Measurements from ENCODE around the gene FBF1. TPM values are rescaled to one million over a fixed set of nuclear protein-coding genes. Genes with fewer than 3 reads are reported as not detected.

Gene FBF1
- polyA plus RNA-seq, 1 donor from 2014 or later = 13.5 TPM

DNA sequence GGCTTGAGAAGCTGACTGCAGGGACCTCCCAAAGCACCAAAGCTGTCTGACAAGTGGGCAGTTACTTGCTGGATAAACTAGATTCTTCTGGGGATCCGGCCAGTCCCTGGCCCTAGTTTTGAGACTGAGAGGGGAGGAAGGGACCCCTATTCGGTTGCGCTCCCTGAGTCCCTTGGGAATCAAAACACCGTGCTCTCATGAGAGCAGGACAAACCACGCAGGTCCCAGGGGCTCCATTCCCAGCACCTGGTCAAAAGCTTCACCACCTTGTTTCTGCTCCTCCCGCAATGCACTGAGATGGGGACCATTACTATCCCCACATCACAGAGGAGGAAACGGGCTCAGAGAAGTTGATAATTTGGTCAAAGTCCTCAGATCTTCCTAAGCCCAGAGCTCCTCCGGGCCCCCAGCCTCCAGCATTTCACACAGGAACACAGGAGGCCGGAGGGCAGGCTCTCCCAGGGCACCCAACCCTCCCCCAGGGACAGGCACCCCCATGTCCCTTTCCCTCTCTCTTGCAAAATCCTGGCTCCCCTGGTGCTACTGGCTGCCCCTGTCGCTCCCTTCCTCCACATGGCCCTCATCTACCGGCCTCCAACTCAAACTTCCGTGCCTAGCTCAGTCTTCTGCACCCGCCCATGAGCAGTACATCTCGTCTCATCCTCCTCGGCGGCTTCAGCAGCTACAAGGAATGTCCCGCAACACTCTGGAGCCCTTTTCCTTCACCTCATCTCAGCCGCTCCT lies 47.4 kb downstream of the FBF1 start:
- Histone ChIP-seq H3K4me2 (ENCODE audit: low read length) (no peak overlapping the region), H3K79me2 (replicated peaks; ENCODE audit: insufficient read depth, low read length) (no peaks in the 10 kb centered on the region), H3K4me3 (ENCODE audit: low read length) (no peak overlapping the region), H3K9ac (ENCODE audit: low read length) (no peak overlapping the region), H3K27me3 (ENCODE audit: insufficient read depth, low read depth, low read length) (no peaks in the 10 kb centered on the region), H4K20me1 (ENCODE audit: insufficient read depth) (no peaks in the 10 kb centered on the region), H3K9me2 (ENCODE audit: insufficient read depth, low read length) (no peaks in the 10 kb centered on the region), H3F3A (ENCODE audit: insufficient read depth, low read length, poor library complexity, severe bottlenecking) (no peaks in the 10 kb centered on the region), H3K36me3 (ENCODE audit: insufficient read depth, low read length) (no peaks in the 10 kb centered on the region), H2AFZ (ENCODE audit: low read depth, low read length) (no peak overlapping the region), H3K27ac (ENCODE audit: low read length) (no peak overlapping the region), H3K9me3 (ENCODE audit: low read length) (no peaks in the 10 kb centered on the region)
- TF ChIP-seq, protein P1, sequence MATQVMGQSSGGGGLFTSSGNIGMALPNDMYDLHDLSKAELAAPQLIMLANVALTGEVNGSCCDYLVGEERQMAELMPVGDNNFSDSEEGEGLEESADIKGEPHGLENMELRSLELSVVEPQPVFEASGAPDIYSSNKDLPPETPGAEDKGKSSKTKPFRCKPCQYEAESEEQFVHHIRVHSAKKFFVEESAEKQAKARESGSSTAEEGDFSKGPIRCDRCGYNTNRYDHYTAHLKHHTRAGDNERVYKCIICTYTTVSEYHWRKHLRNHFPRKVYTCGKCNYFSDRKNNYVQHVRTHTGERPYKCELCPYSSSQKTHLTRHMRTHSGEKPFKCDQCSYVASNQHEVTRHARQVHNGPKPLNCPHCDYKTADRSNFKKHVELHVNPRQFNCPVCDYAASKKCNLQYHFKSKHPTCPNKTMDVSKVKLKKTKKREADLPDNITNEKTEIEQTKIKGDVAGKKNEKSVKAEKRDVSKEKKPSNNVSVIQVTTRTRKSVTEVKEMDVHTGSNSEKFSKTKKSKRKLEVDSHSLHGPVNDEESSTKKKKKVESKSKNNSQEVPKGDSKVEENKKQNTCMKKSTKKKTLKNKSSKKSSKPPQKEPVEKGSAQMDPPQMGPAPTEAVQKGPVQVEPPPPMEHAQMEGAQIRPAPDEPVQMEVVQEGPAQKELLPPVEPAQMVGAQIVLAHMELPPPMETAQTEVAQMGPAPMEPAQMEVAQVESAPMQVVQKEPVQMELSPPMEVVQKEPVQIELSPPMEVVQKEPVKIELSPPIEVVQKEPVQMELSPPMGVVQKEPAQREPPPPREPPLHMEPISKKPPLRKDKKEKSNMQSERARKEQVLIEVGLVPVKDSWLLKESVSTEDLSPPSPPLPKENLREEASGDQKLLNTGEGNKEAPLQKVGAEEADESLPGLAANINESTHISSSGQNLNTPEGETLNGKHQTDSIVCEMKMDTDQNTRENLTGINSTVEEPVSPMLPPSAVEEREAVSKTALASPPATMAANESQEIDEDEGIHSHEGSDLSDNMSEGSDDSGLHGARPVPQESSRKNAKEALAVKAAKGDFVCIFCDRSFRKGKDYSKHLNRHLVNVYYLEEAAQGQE (IDR thresholded peaks at IDR 0.05; ENCODE audit: borderline replicate concordance) = no peak
- TF ChIP-seq SMC3 (conservative IDR thresholded peaks at IDR 0.05; ENCODE audit: poor library complexity) (no peak), RAD21 (conservative IDR thresholded peaks at IDR 0.05) (no peak), MXI1 (conservative IDR thresholded peaks at IDR 0.05; ENCODE audit: poor library complexity, severe bottlenecking) (no peak), CTCF (IDR thresholded peaks at IDR 0.05; ENCODE audit: poor library complexity, severe bottlenecking) (no peak), EP300 (conservative IDR thresholded peaks at IDR 0.05; ENCODE audit: poor library complexity, severe bottlenecking) (no peak), POLR2AphosphoS5 (IDR thresholded peaks at IDR 0.05) (no peak), TAF1 (IDR thresholded peaks at IDR 0.05; ENCODE audit: low read depth) (no peak), EZH2 (IDR thresholded peaks at IDR 0.05; ENCODE audit: borderline replicate concordance, insufficient read depth, low read length, poor library complexity, severe bottlenecking) (no peak)

DNA sequence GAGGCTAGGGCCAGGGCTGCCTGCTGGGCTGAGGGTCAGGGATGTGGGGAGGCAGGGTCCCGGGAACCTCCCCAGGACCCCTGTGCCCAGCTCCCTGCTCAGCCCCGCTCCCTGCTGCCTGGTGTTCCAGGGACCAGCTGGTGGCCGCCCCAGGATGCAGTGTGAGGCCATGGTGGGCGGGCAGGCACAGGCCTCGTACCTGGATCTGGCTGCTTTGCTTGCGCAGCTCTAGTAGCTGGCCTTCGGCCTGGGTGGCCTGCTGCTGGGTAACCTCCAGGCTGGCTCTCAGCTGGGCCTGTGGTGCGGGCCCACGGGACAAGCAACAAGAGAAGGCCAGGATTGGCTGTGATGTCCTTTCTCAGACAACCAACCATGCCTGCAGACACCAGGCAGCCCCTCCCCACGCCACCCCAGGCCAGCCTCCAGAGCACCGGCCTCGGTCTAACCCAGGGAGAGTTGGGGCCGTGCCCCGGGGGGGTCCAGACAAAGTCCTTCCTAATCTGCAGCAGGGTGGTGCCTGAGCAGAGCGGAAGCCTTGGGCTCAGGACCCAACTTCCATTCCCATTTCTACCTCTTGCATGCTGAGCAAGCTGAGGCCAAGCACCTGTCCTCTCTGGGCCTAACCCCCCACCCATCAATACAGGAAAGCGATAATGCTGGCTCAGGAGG lies 48.2 kb downstream of the FBF1 start:
- no peak overlapping the region for H3K27ac ChIP-seq (ENCODE audit: low read length)
- H4K20me1 ChIP-seq (ENCODE audit: insufficient read depth) = no peaks in the 10 kb centered on the region
- H3K4me3 ChIP-seq (ENCODE audit: low read length) = no peak overlapping the region
- H3K9me3 ChIP-seq (ENCODE audit: low read length) = no peaks in the 10 kb centered on the region
- H2AFZ ChIP-seq (ENCODE audit: low read depth, low read length) = no peak overlapping the region
- no peaks in the 10 kb centered on the region for H3K27me3 ChIP-seq (ENCODE audit: insufficient read depth, low read depth, low read length)
- no peak for TF ChIP-seq POLR2AphosphoS5 (IDR thresholded peaks at IDR 0.05)
- TF ChIP-seq, protein P1 (IDR thresholded peaks at IDR 0.05; ENCODE audit: borderline replicate concordance) = no peak
- TF ChIP-seq MXI1 (conservative IDR thresholded peaks at IDR 0.05; ENCODE audit: poor library complexity, severe bottlenecking) = no peak
- no peak for TF ChIP-seq SMC3 (conservative IDR thresholded peaks at IDR 0.05; ENCODE audit: poor library complexity)
- TF ChIP-seq TAF1 (IDR thresholded peaks at IDR 0.05; ENCODE audit: low read depth) = no peak
- TF ChIP-seq RAD21 (conservative IDR thresholded peaks at IDR 0.05) = no peak
- TF ChIP-seq EZH2 (IDR thresholded peaks at IDR 0.05; ENCODE audit: borderline replicate concordance, insufficient read depth, low read length, poor library complexity, severe bottlenecking) = no peak
- no peak for TF ChIP-seq EP300 (conservative IDR thresholded peaks at IDR 0.05; ENCODE audit: poor library complexity, severe bottlenecking)
- TF ChIP-seq CTCF (IDR thresholded peaks at IDR 0.05; ENCODE audit: poor library complexity, severe bottlenecking) = no peak
- H3K79me2 ChIP-seq (replicated peaks; ENCODE audit: insufficient read depth, low read length) = no peaks in the 10 kb centered on the region
- H3K9ac ChIP-seq (ENCODE audit: low read length) = no peak overlapping the region
- H3K9me2 ChIP-seq (ENCODE audit: insufficient read depth, low read length) = no peaks in the 10 kb centered on the region
- H3K4me2 ChIP-seq (ENCODE audit: low read length) = no peak overlapping the region
- no peaks in the 10 kb centered on the region for H3F3A ChIP-seq (ENCODE audit: insufficient read depth, low read length, poor library complexity, severe bottlenecking)
- no peaks in the 10 kb centered on the region for H3K36me3 ChIP-seq (ENCODE audit: insufficient read depth, low read length)
